Hepatocyte (in vitro differentiated cells): ENCODE measurements around the gene PFDN4.

Experiments used
- CTCF ChIP-seq: fragments of 200-600 bp; sonication (generic); IDR thresholded peaks from 2 replicates; pipeline ENCODE4 v1.5.1; 2016; ENCODE audit warnings: antibody characterized with exemption, mild to moderate bottlenecking; ENCODE audit not compliant: poor library complexity
- EZH2 ChIP-seq: fragments of 200-600 bp; sonication (generic); IDR thresholded peaks from 2 replicates; pipeline ENCODE4 v1.6.1; 2016; ENCODE audit warnings: antibody characterized with exemption, mild to moderate bottlenecking, borderline replicate concordance
- EZH2phosphoT487 ChIP-seq: fragments of 200-600 bp; sonication (generic); IDR thresholded peaks from one replicate; pipeline ENCODE4 v1.6.1; 2018; ENCODE audit warnings: antibody characterized with exemption, mild to moderate bottlenecking, low read depth, moderate library complexity; ENCODE audit not compliant: unreplicated experiment, severe bottlenecking

GRCh38 chr20:54172532-54172855, 35.4 kb upstream of the PFDN4 start:
- no peak for TF ChIP-seq CTCF
- TF ChIP-seq EZH2: no peak
- TF ChIP-seq EZH2phosphoT487: peak; percentile 22
